ENCODE data around the gene SLC9A1.

GRCh38 chr1:27097484-27097917 is 57.4 kb downstream of the SLC9A1 start:
- TF ChIP-seq CTCF (IDR thresholded peaks at IDR 0.05) (peak; percentile 94 to 99 (median 98)), POLR2A (IDR thresholded peaks at IDR 0.05) (no peak)
